ENCODE results near the gene APOA1. TPM values are rescaled to one million over a fixed set of nuclear protein-coding genes. Genes with fewer than 3 reads are reported as not detected.

APOA1 gene
- polyA plus RNA-seq, 1 donor (not counting 4 experiments of a cell fraction or from before 2014, with no cell fraction given), result not detected

- FAIRE-seq, result no peak
- H3K9ac ChIP-seq (ENCODE audit: control insufficient read depth, extremely low read depth, insufficient read depth, low read length), result no peak overlapping the region
- H2AFZ ChIP-seq (ENCODE audit: control insufficient read depth, low read length), result no peak overlapping the region
- no peaks in the 10 kb centered on the region for H3K9me3 ChIP-seq (ENCODE audit: control insufficient read depth, low read depth, low read length)
- H3K27me3 ChIP-seq (ENCODE audit: control insufficient read depth, extremely low read depth, insufficient read depth, low read length), result no peaks in the 10 kb centered on the region
- dilution Hi-C loops (cut with MboI; ENCODE audit: extremely low pct_ligation_motif_present, low sequenced_read_pairs), result no loop called here
- no peaks in the 10 kb centered on the region for H3K79me2 ChIP-seq (ENCODE audit: control insufficient read depth, insufficient read depth, low read length)
- H3K36me3 ChIP-seq (ENCODE audit: control insufficient read depth in 2 of 2, extremely low read depth in 1 of 2, insufficient read depth in 2 of 2, low read length in 2 of 2), result peaks cover 15 to 20% of the 10 kb centered on the region in 2 experiments
- no peak overlapping the region for H3K4me2 ChIP-seq (ENCODE audit: control insufficient read depth, extremely low read depth, insufficient read depth, low read depth, low read length)
- no peak overlapping the region for H3K27ac ChIP-seq (ENCODE audit: control insufficient read depth, insufficient read depth, low read length)
- H3K4me3 ChIP-seq (ENCODE audit: control insufficient read depth in 2 of 3, extremely low read depth in 1 of 3, insufficient read depth in 2 of 3, low read depth in 1 of 3, low read length in 3 of 3), result no peak overlapping the region
- peaks cover 19% of the 10 kb centered on the region for H3K4me1 ChIP-seq (ENCODE audit: control insufficient read depth, extremely low read depth, insufficient read depth, low read length)
- no peak for DNase-seq (ENCODE audit: low read depth, low spot score)
- no peaks in the 10 kb centered on the region for H3K9me1 ChIP-seq (ENCODE audit: control insufficient read depth, extremely low read depth, insufficient read depth, low read length)
- TF ChIP-seq CTCF (optimal IDR thresholded peaks at IDR 0.05 in 1 of 3, IDR thresholded peaks at IDR 0.05 in 1 of 3, conservative IDR thresholded peaks at IDR 0.05 in 1 of 3; ENCODE audit: extremely low read depth in 1 of 3, insufficient read depth in 2 of 3, low read length in 3 of 3) (no peak), EZH2 (IDR thresholded peaks at IDR 0.05; ENCODE audit: low read length) (no peak)
- no peaks in the 10 kb centered on the region for H4K20me1 ChIP-seq (ENCODE audit: control insufficient read depth, extremely low read depth, insufficient read depth, low read length)
These were observed 22.9 kb upstream of the APOA1 start for GRCh38 chr11:116860303-116860702.

- H2AFZ ChIP-seq (ENCODE audit: control insufficient read depth, low read length), result no peak overlapping the region
- peaks cover 10 to 17% of the 10 kb centered on the region in 2 experiments for H3K36me3 ChIP-seq (ENCODE audit: control insufficient read depth in 2 of 2, extremely low read depth in 1 of 2, insufficient read depth in 2 of 2, low read length in 2 of 2)
- no peak overlapping the region for H3K9ac ChIP-seq (ENCODE audit: control insufficient read depth, extremely low read depth, insufficient read depth, low read length)
- no peaks in the 10 kb centered on the region for H3K9me1 ChIP-seq (ENCODE audit: control insufficient read depth, extremely low read depth, insufficient read depth, low read length)
- no peak overlapping the region for H3K27ac ChIP-seq (ENCODE audit: control insufficient read depth, insufficient read depth, low read length)
- no peaks in the 10 kb centered on the region for H3K79me2 ChIP-seq (ENCODE audit: control insufficient read depth, insufficient read depth, low read length)
- FAIRE-seq (no peak), DNase-seq (ENCODE audit: low read depth, low spot score) (no peak)
- no peaks in the 10 kb centered on the region for H3K27me3 ChIP-seq (ENCODE audit: control insufficient read depth, extremely low read depth, insufficient read depth, low read length)
- no peak overlapping the region for H3K4me2 ChIP-seq (ENCODE audit: control insufficient read depth, extremely low read depth, insufficient read depth, low read depth, low read length)
- no peak overlapping the region for H3K4me3 ChIP-seq (ENCODE audit: control insufficient read depth in 2 of 3, extremely low read depth in 1 of 3, insufficient read depth in 2 of 3, low read depth in 1 of 3, low read length in 3 of 3)
- peaks cover 27% of the 10 kb centered on the region for H3K4me1 ChIP-seq (ENCODE audit: control insufficient read depth, extremely low read depth, insufficient read depth, low read length)
- dilution Hi-C loops (cut with MboI; ENCODE audit: extremely low pct_ligation_motif_present, low sequenced_read_pairs), result no loop called here
- TF ChIP-seq EZH2 (IDR thresholded peaks at IDR 0.05; ENCODE audit: low read length) (no peak), CTCF (optimal IDR thresholded peaks at IDR 0.05 in 1 of 3, IDR thresholded peaks at IDR 0.05 in 1 of 3, conservative IDR thresholded peaks at IDR 0.05 in 1 of 3; ENCODE audit: extremely low read depth in 1 of 3, insufficient read depth in 2 of 3, low read length in 3 of 3) (no peak)
- H3K9me3 ChIP-seq (ENCODE audit: control insufficient read depth, low read depth, low read length), result no peaks in the 10 kb centered on the region
- no peaks in the 10 kb centered on the region for H4K20me1 ChIP-seq (ENCODE audit: control insufficient read depth, extremely low read depth, insufficient read depth, low read length)
These were observed 21.8 kb upstream of the APOA1 start for GRCh38 chr11:116859175-116859574.
